Upper lobe of left lung (tissue), 6 donors: ENCODE data around the gene MAFF. TPM values are rescaled to one million over a fixed set of nuclear protein-coding genes. Genes with fewer than 3 reads are reported as not detected.

ENCODE experiments used
- ATAC-seq, 2 donors: fragments of 200-7000 bp; cut with Tn5 transposase; one replicate each; pipeline ENCODE4 v1.9.1; 2022; ENCODE audit warnings: mild to moderate bottlenecking in 2 of 2, moderate library complexity in 2 of 2; ENCODE audit not compliant: low FRiP score in 2 of 2
- DNase-seq, 2 donors: peaks; one replicate each; pipeline ENCODE4 v3.0.0-alpha.2; 2019 to 2020
- H3K27ac ChIP-seq, 4 donors: fragments of 200-600 bp; sonication (generic); one replicate each; pipeline ENCODE4 v1.5.1; 2016 to 2019
- H3K27me3 ChIP-seq, 4 donors: fragments of 200-600 bp; sonication (generic); one replicate each; pipeline ENCODE4 v1.5.1; 2017 to 2019
- H3K36me3 ChIP-seq, 4 donors: fragments of 200-600 bp; sonication (generic); one replicate each; pipeline ENCODE4 v1.5.1; 2016 to 2019
- H3K4me1 ChIP-seq, 4 donors: fragments of 200-600 bp; sonication (generic); one replicate each; pipeline ENCODE4 v1.5.1; 2018 to 2019
- H3K4me3 ChIP-seq, 4 donors: fragments of 200-600 bp; sonication (generic); one replicate each; pipeline ENCODE4 v1.5.1; 2017 to 2019; ENCODE audit warnings: mild to moderate bottlenecking in 2 of 4, moderate library complexity in 1 of 4
- H3K9me3 ChIP-seq, 4 donors: fragments of 200-600 bp; sonication (generic); one replicate each; pipeline ENCODE4 v1.5.1; 2018 to 2019
- CTCF ChIP-seq, 6 experiments: fragments of 450-650 bp in 4 of 6; fragments of 200-600 bp in 2 of 6; sonication (generic) in 2 of 6; IDR thresholded peaks; one replicate each; pipeline ENCODE4 v1.5.1; 2016 to 2019; ENCODE audit warnings: antibody characterized with exemption in 6 of 6
- EP300 ChIP-seq, 4 donors: sonication (generic); formaldehyde crosslinking; IDR thresholded peaks; one replicate each; pipeline ENCODE4 v1.5.1; 2017; ENCODE audit warnings: antibody characterized with exemption in 4 of 4, control low read depth in 2 of 4
- POLR2A ChIP-seq, 4 donors: fragments of 450-650 bp; IDR thresholded peaks; one replicate each; pipeline ENCODE4 v1.5.1; 2016 to 2017; ENCODE audit warnings: antibody characterized with exemption in 4 of 4, mild to moderate bottlenecking in 2 of 4
- POLR2AphosphoS5 ChIP-seq, 2 donors: sonication (generic); formaldehyde crosslinking; IDR thresholded peaks; one replicate each; pipeline ENCODE4 v1.5.1; 2017; ENCODE audit warnings: antibody characterized with exemption in 2 of 2
- WGBS, 2 donors: methylation state at CpG; one replicate each; pipeline ENCODE4 v1.1.5; 2017 to 2018; 5-methylcytosine and 5-hydroxymethylcytosine counted together
- total RNA-seq, 6 donors: library from RNA; depleted of rRNA in 4 of 6; stranded (reverse); fragments of >200 nt in 4 of 6; gene quantifications; one replicate each; pipeline versions ENCODE4 v1.1.0 to v1.2.1, GENCODE V29; 2016 to 2021
- donor health status: DM: no; HTN: no; CAD: no; lungs with moderate emphysema.
- donor health status: DM: no; HTN: yes; CAD: no; lungs with severe emphysema.

MAFF gene
- total RNA-seq, 6 donors from 2014 or later, result 25.1 to 75.7 (median 44.5) TPM

- Histone ChIP-seq H3K9me3 (no peaks in the 10 kb centered on the region), H3K4me1 (peaks cover 37 to 66% (median 57%) of the 10 kb centered on the region in 4 donors), H3K27ac (peak overlapping the region; percentile 77 to 92 (median 91)), H3K36me3 (peaks cover 0 to 59% (median 27%) of the 10 kb centered on the region in 4 donors), H3K4me3 (no peak overlapping the region), H3K27me3 (no peaks in the 10 kb centered on the region)
- WGBS, 2 donors, result 37 to 53% methylated on average over 15 to 24 of the region's 25 CpGs
- peak; percentile 71 to 88 for ATAC-seq
- TF ChIP-seq CTCF (IDR thresholded peaks at IDR 0.05), result no peak
- peak in 1 of 4 donors; percentile 25 for TF ChIP-seq POLR2A (IDR thresholded peaks at IDR 0.05)
- peak in 2 of 4 donors; percentile 96 to 98 for TF ChIP-seq EP300 (IDR thresholded peaks at IDR 0.05)
- peak; percentile 86 to 88 for TF ChIP-seq POLR2AphosphoS5 (IDR thresholded peaks at IDR 0.05)
- DNase-seq, result peak; percentile 88 to 90
These were observed 17.1 kb downstream of the MAFF start for GRCh38 chr22:38218661-38219622.

- H3K9me3 ChIP-seq, result no peaks in the 10 kb centered on the region
- 77 to 85% methylated on average over 4 to 9 of the region's 10 CpGs for WGBS, 2 donors
- no peaks in the 10 kb centered on the region for H3K27me3 ChIP-seq
- H3K4me3 ChIP-seq, result no peak overlapping the region
- DNase-seq (no peak), ATAC-seq (no peak)
- peaks cover 0 to 59% (median 32%) of the 10 kb centered on the region in 4 donors for H3K36me3 ChIP-seq
- peaks cover 32 to 59% (median 51%) of the 10 kb centered on the region in 4 donors for H3K4me1 ChIP-seq
- peak overlapping the region; percentile 77 to 92 (median 91) for H3K27ac ChIP-seq
- TF ChIP-seq POLR2A (IDR thresholded peaks at IDR 0.05), result no peak
- TF ChIP-seq EP300 (IDR thresholded peaks at IDR 0.05), result no peak
- no peak for TF ChIP-seq POLR2AphosphoS5 (IDR thresholded peaks at IDR 0.05)
- TF ChIP-seq CTCF (IDR thresholded peaks at IDR 0.05), result no peak
These were observed 17.8 kb downstream of the MAFF start for GRCh38 chr22:38219632-38220031.

GRCh38 chr22:38220163-38220562 lies 18.4 kb downstream of the MAFF start:
- Histone ChIP-seq H3K27me3 (no peaks in the 10 kb centered on the region), H3K9me3 (no peaks in the 10 kb centered on the region), H3K27ac (peak overlapping the region; percentile 77 to 92 (median 91)), H3K36me3 (peaks cover 5 to 59% (median 36%) of the 10 kb centered on the region in 4 donors), H3K4me3 (no peak overlapping the region), H3K4me1 (peaks cover 32 to 54% (median 50%) of the 10 kb centered on the region in 4 donors)
- WGBS, 2 donors, result 89 to 100% methylated on average over 2 to 8 of the region's 8 CpGs
- DNase-seq (no peak), ATAC-seq (peak in 1 of 2 donors; percentile 8)
- TF ChIP-seq POLR2A (IDR thresholded peaks at IDR 0.05), result no peak
- TF ChIP-seq POLR2AphosphoS5 (IDR thresholded peaks at IDR 0.05), result no peak
- TF ChIP-seq EP300 (IDR thresholded peaks at IDR 0.05), result no peak
- no peak for TF ChIP-seq CTCF (IDR thresholded peaks at IDR 0.05)

- peaks cover 6 to 59% (median 41%) of the 10 kb centered on the region in 4 donors for H3K36me3 ChIP-seq
- H3K4me3 ChIP-seq, result no peak overlapping the region
- no peaks in the 10 kb centered on the region for H3K27me3 ChIP-seq
- H3K4me1 ChIP-seq, result peaks cover 32 to 51% (median 50%) of the 10 kb centered on the region in 4 donors
- ATAC-seq, result no peak
- TF ChIP-seq POLR2A (IDR thresholded peaks at IDR 0.05), result no peak
- TF ChIP-seq POLR2AphosphoS5 (IDR thresholded peaks at IDR 0.05), result no peak
- TF ChIP-seq CTCF (IDR thresholded peaks at IDR 0.05), result no peak
- TF ChIP-seq EP300 (IDR thresholded peaks at IDR 0.05), result no peak
- peak overlapping the region; percentile 77 to 92 (median 91) for H3K27ac ChIP-seq
- no peak for DNase-seq
- no peaks in the 10 kb centered on the region for H3K9me3 ChIP-seq
- 90 to 91% methylated on average over 17 to 18 of the region's 22 CpGs for WGBS, 2 donors
These were observed 19.0 kb downstream of the MAFF start for GRCh38 chr22:38220653-38221386.
